HG03342 (cell line): Measurements from ENCODE around the gene PFKL.

Experiments
- ATAC-seq: cut with Tn5 transposase; IDR thresholded peaks from one replicate; pipeline ENCODE4 v1.9.1; 2021; ENCODE audit warnings: mild to moderate bottlenecking, moderate library complexity; ENCODE audit not compliant: unreplicated experiment

Gene PFKL

DNA sequence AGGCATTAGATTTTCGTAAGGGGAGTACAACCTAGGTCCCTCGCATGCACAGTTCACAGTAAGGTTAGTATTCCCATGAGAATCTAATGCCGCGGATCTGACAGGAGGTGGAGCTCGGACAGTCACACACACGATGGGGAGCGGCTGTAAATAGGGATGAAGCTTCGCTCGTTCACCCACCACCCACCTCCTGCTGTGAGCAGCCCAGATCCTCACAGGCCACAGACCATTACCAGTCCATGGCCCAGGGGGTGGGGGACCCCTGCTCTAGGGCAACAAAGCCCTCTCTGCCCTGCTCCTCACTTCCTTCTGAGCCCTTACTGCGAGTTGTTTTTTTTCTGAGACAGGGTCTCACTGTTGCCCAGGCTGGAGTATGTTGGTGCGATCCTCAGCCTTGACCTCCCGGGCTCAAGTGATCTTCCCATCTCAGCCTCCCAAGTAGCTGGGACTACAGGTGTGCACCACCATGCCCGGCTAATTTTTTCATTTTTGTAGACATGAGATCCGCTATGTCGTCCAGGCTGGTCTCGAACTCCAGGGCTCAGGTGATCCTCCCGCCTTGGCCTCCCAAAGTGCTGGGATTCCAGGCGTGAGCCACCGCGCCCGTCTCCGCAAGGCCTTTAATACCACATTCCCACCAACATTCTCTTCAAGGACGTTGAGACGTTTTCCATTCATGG, 74.9 kb downstream of the PFKL start:
- ATAC-seq: no peak

DNA sequence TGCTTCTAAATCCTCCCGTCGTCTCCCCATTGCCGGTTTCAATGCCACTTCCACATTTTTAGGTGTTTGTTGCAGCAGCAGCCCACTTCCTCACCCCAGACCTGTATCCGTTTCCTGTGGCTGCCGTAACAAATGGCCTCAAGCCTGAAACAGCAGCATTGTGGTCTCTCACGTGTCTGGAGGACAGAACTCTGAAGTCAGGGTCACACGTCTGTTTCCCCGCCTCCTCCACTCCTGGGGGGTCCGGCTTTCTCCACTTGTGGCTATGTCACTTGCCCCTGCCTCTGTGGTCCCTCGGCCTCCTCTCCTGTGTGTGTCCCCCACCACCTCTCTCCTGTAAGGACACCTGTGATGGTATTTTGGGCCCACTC, 75.4 kb downstream of the PFKL start:
- no peak for ATAC-seq

DNA sequence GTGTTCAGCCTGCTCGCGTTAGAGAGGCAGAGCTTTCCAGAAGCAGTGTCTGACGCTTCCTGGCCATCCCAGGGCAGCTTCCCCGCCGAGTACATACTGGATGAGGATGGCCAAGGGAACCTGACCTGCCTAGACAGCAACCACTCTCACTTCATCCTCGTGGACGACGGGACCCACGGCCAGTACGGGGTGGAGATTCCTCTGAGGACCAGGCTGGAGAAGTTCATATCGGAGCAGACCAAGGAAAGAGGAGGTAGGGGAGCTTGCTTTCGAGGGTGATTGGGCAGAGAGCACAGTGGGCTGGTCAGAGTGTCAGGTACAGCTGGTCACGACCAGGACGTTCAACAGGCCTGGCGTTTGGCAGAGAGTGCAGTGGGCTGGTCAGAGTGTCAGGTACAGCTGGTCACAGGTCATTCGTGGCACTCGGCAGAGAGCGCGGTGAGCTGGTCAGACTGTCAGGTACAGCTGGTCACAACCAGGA, 75.9 kb downstream of the PFKL start:
- no peak for ATAC-seq

DNA sequence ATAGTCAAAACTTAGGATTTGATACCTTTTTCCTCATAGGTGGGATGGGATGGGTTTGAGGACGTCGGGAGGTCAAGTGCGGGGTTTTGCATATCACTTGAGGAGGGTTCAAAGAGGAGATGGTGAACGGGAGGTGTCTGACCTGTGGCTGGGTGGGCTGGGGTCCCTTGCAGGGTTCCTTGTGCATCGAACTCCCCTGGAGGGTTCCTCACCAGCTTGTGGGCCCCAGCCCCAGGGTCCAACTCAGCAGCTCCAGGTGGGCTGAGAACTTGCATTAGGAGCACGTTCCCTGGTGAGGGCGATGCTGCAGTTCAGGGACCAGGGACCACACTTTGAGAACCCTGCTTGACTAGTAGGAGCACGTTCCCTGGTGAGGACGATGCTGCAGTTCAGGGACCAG, 76.8 kb downstream of the PFKL start:
- no peak for ATAC-seq
